HCT116 (cell line): ENCODE data around the gene CLEC4A. TPM values are rescaled to one million over a fixed set of nuclear protein-coding genes. Genes with fewer than 3 reads are reported as not detected.
"Not testable (repeated sequence)": the region's sequence is repeated elsewhere in the genome, so short reads cannot be mapped to it uniquely, and the experiment has no call there.

ENCODE experiments used
- ATAC-seq: fragments of 200-7000 bp; cut with Tn5 transposase; 2 replicates; pipeline ENCODE4 v1.9.1; 2020; ENCODE audit warnings: mild to moderate bottlenecking, moderate library complexity
- BruUV-seq: library from RNA; stranded (reverse); fragments of 400-500 nt; replicated peaks from 2 replicates; lab custom pipeline; 2021; lab: Mats Ljungman, UMichigan
- CTCF ChIA-PET: fragments of 300-600 bp; sonication (Branson Sonifier 250); formaldehyde crosslinking; loops from one replicate; lab custom pipeline; 2021; ENCODE audit warnings: antibody characterized with exemption; lab: Charles Lee
- POLR2A ChIA-PET: fragments of 300-600, 350-600 bp; sonication (Branson Sonifier 250); formaldehyde crosslinking; loops from one replicate; lab custom pipeline; 2021; ENCODE audit warnings: antibody characterized with exemption; lab: Charles Lee
- RAD21 ChIA-PET, 2 experiments: fragments of 300-600 bp; sonication (Branson Sonifier 250); formaldehyde crosslinking; loops; one replicate each; lab custom pipeline; 2023; ENCODE audit warnings: low total read pairs in 2 of 2; ENCODE audit not compliant: uncharacterized antibody in 2 of 2, unreplicated experiment in 2 of 2, low non-redundant PET in 1 of 2; lab: Charles Lee
- DNase-seq: peaks from one replicate; pipeline ENCODE4 v3.0.0-alpha.2; 2010; ENCODE audit warnings: low read depth, low spot score
- H2AFZ ChIP-seq: fragments of 200-600 bp; shearing (Covaris generic), sonication (generic); 2 replicates; pipeline ENCODE4 v1.6.1; 2017; ENCODE audit warnings: low read depth, mixed run types, mixed read lengths, antibody characterized with exemption, low read length; ENCODE audit not compliant: poor library complexity, severe bottlenecking
- H3K27ac ChIP-seq: 2 replicates; pipeline ENCODE4 v1.5.1; 2012; ENCODE audit warnings: low read depth, low read length
- H3K27me3 ChIP-seq: fragments of 200-600 bp; sonication (generic); 2 replicates; pipeline ENCODE4 v1.6.1; 2016; ENCODE audit warnings: mixed run types, low read length, mixed read lengths; ENCODE audit not compliant: insufficient read depth
- H3K36me3 ChIP-seq, 2 experiments: fragments of 200-500 bp in 1 of 2; fragments of 200-600 bp in 1 of 2; sonication (Bioruptor generic) in 1 of 2; sonication (generic) in 1 of 2; 2 replicates each; pipeline versions ENCODE4 v1.5.1 to v1.6.1; 2014 to 2016; ENCODE audit warnings: low read length in 2 of 2, inconsistent platforms in 1 of 2, mixed read lengths in 1 of 2, mixed run types in 1 of 2; ENCODE audit not compliant: insufficient read depth in 2 of 2, control insufficient read depth in 1 of 2
- H3K4me1 ChIP-seq, 2 experiments: fragments of 200-600 bp in 1 of 2; sonication (generic) in 1 of 2; 2 replicates each; pipeline versions ENCODE4 v1.5.1 to v1.6.1; 2012 to 2017; ENCODE audit warnings: low read length in 2 of 2, inconsistent platforms in 1 of 2, mild to moderate bottlenecking in 1 of 2, mixed read lengths in 1 of 2, mixed run types in 1 of 2, moderate library complexity in 1 of 2; ENCODE audit not compliant: insufficient read depth in 2 of 2, control insufficient read depth in 1 of 2
- H3K4me2 ChIP-seq: fragments of 200-600 bp; sonication (generic); 2 replicates; pipeline ENCODE4 v1.6.1; 2017; ENCODE audit warnings: mixed run types, low read length, mixed read lengths
- H3K4me3 ChIP-seq, 2 experiments: fragments of 200-600 bp in 1 of 2; sonication (generic) in 1 of 2; replicated peaks in 1 of 2; 2 replicates each; pipeline ENCODE4 v1.5.1; 2011 to 2016; ENCODE audit warnings: low read length in 2 of 2, control low read depth in 1 of 2, low read depth in 1 of 2, mild to moderate bottlenecking in 1 of 2, mixed read lengths in 1 of 2, mixed run types in 1 of 2
- H3K79me2 ChIP-seq: fragments of 200-600 bp; sonication (generic); 2 replicates; pipeline ENCODE4 v1.6.1; 2017; ENCODE audit warnings: mild to moderate bottlenecking, mixed run types, low read length, moderate library complexity, mixed read lengths; ENCODE audit not compliant: insufficient read depth
- H3K9ac ChIP-seq: fragments of 200-600 bp; sonication (generic); 2 replicates; pipeline ENCODE4 v1.6.1; 2016; ENCODE audit warnings: low read length, mixed read lengths
- H3K9me2 ChIP-seq: fragments of 200-600 bp; sonication (generic), shearing (Covaris generic); 2 replicates; pipeline ENCODE4 v1.6.1; 2017; ENCODE audit warnings: mixed run types, mild to moderate bottlenecking, moderate library complexity; ENCODE audit not compliant: insufficient read depth
- H3K9me3 ChIP-seq, 2 experiments: fragments of 200-500 bp in 1 of 2; fragments of 200-600 bp in 1 of 2; sonication (Bioruptor generic) in 1 of 2; sonication (generic) in 1 of 2; 2 replicates each; pipeline ENCODE4 v1.6.1; 2014 to 2017; ENCODE audit warnings: low read length in 2 of 2, mixed read lengths in 2 of 2, inconsistent platforms in 1 of 2, low read depth in 1 of 2, mild to moderate bottlenecking in 1 of 2, mixed run types in 1 of 2, moderate library complexity in 1 of 2; ENCODE audit not compliant: control insufficient read depth in 1 of 2, insufficient read depth in 1 of 2
- H4K20me1 ChIP-seq: fragments of 200-600 bp; sonication (generic), shearing (Covaris generic); 2 replicates; pipeline ENCODE4 v1.6.1; 2017; ENCODE audit warnings: mixed run types, mild to moderate bottlenecking, moderate library complexity; ENCODE audit not compliant: insufficient read depth
- POLR2AphosphoS5 ChIP-seq: IDR thresholded peaks from 2 replicates; pipeline ENCODE4 v1.6.1; 2011; ENCODE audit warnings: mild to moderate bottlenecking, low read depth, low read length, moderate library complexity
- RAD21 ChIP-seq: IDR thresholded peaks from 2 replicates; pipeline ENCODE4 v1.6.1; 2012; ENCODE audit warnings: low read depth, mild to moderate bottlenecking
- ZFX ChIP-seq: fragments of 450-650 bp; IDR thresholded peaks from 2 replicates; pipeline ENCODE4 v1.6.1; 2017
- intact Hi-C: fragments of 100-400 bp; cut with micrococcal nuclease; formaldehyde crosslinking; loops from 2 replicates; pipeline ENCODE4 v1.10.0; 2022
- total RNA-seq: library from RNA; stranded (reverse); gene quantifications from one replicate; pipeline ENCODE4 v1.2.1, GENCODE V29; 2021; ENCODE audit not compliant: unreplicated experiment
- TF ChIP-seq, protein P1 (sequence below), 3 experiments: fragments of 200-600 bp in 1 of 3; sonication (generic) in 1 of 3; IDR thresholded peaks in 2 of 3; conservative IDR thresholded peaks in 1 of 3; 2 replicates each; pipeline ENCODE4 v1.5.1; 2012 to 2017; ENCODE audit warnings: low read depth in 2 of 3, low read length in 2 of 3, antibody characterized with exemption in 1 of 3, borderline replicate concordance in 1 of 3, control low read depth in 1 of 3, mild to moderate bottlenecking in 1 of 3, mixed read lengths in 1 of 3, mixed run types in 1 of 3, moderate library complexity in 1 of 3; ENCODE audit not compliant: insufficient read depth in 1 of 3

CLEC4A gene
- total RNA-seq, 1 experiment from 2014 or later, result 0.69 TPM

DNA sequence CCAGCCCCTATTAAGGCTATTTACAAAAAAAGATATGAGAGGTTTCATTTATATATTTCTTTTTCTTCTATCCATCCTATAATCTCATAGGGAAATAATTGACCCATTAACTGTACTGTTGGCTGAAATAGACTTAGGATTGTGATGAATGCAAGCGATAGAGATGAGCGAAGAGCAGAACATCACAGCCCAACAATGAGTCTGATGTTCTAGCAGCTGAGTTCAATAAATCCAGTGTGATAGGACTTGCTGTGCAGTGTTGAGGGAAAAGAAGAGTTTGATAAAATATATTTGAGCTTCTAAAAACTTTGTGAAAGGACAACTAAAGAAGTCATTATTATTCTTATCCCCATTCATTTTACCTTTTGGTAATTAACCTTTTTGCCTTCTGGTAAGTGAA is 49.5 kb downstream of the CLEC4A start:
- BruUV-seq, intact Hi-C loops, CTCF ChIA-PET, H3K9me2 ChIP-seq, ATAC-seq, H2AFZ ChIP-seq, H3K4me1 ChIP-seq, POLR2A ChIA-PET, H4K20me1 ChIP-seq, H3K79me2 ChIP-seq, DNase-seq, H3K4me3 ChIP-seq, H3K9me3 ChIP-seq, H3K36me3 ChIP-seq, H3K9ac ChIP-seq, H3K27me3 ChIP-seq, H3K27ac ChIP-seq, H3K4me2 ChIP-seq, RAD21 ChIA-PET: not testable (repeated sequence)

DNA sequence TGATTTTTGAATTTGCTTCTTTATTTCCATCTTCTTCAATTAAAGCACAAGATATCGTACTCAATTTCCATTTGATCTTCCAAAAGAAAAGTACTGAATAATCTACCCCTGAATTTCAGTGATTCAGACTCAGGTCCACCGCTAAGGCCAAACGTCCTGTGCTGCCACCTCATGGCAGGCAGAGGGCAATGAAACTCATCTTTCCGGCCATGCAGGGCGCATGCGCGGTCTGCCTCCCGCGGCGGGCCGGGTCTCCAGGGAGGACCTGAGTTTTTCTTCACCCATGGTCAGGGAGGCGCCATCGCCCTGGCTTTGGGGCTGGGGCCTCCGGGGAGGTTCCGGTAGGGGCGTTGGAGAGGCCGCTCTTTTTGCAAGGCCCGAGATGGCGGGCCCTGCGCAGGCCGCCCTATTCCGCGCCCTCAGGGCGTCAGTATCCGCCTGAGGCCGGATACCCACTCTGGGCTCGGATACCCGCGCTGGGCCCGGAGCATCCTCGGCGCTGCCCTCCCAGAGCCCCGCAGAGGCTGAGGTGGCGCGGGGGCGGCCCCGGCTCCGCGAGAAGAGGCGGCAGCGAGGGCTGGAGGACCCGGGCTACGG is 56.7 kb downstream of the CLEC4A start:
- BruUV-seq, H3K9me3 ChIP-seq, ATAC-seq, H3K27me3 ChIP-seq, H4K20me1 ChIP-seq, H3K9me2 ChIP-seq, H3K4me1 ChIP-seq, POLR2A ChIA-PET, H3K36me3 ChIP-seq, RAD21 ChIA-PET, CTCF ChIA-PET, H3K79me2 ChIP-seq, DNase-seq: not testable (repeated sequence)
- peak overlapping the region; percentile 85 for H2AFZ ChIP-seq
- H3K9ac ChIP-seq, result peak overlapping the region; percentile 48; the same call in 1 of the 2 replicates
- H3K4me2 ChIP-seq, result peak overlapping the region; percentile 62
- H3K27ac ChIP-seq, result peak overlapping the region; percentile 20; the same call in 1 of the 2 replicates
- peak overlapping the region; percentile 42 to 56 for H3K4me3 ChIP-seq
- intact Hi-C loops, result loop anchor here (5.0 kb wide), 1 partner anchor 73 kb away; no protein-coding TSS in a partner anchor
- TF ChIP-seq ZFX, result peak; percentile 54; the same call in 1 of the 2 replicates
- peak; percentile 58 for TF ChIP-seq RAD21
- TF ChIP-seq, protein P1, sequence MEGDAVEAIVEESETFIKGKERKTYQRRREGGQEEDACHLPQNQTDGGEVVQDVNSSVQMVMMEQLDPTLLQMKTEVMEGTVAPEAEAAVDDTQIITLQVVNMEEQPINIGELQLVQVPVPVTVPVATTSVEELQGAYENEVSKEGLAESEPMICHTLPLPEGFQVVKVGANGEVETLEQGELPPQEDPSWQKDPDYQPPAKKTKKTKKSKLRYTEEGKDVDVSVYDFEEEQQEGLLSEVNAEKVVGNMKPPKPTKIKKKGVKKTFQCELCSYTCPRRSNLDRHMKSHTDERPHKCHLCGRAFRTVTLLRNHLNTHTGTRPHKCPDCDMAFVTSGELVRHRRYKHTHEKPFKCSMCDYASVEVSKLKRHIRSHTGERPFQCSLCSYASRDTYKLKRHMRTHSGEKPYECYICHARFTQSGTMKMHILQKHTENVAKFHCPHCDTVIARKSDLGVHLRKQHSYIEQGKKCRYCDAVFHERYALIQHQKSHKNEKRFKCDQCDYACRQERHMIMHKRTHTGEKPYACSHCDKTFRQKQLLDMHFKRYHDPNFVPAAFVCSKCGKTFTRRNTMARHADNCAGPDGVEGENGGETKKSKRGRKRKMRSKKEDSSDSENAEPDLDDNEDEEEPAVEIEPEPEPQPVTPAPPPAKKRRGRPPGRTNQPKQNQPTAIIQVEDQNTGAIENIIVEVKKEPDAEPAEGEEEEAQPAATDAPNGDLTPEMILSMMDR (IDR thresholded peaks at IDR 0.05 in 2 of 3, conservative IDR thresholded peaks at IDR 0.05 in 1 of 3; ENCODE audit: borderline replicate concordance in 1 of 3, insufficient read depth in 1 of 3, low read depth in 2 of 3, low read length in 2 of 3), result peak; percentile 45 to 58 (median 55); a peak in 5 of 6 replicates
- peak; percentile 35; the same call in 1 of the 2 replicates for TF ChIP-seq POLR2AphosphoS5

DNA sequence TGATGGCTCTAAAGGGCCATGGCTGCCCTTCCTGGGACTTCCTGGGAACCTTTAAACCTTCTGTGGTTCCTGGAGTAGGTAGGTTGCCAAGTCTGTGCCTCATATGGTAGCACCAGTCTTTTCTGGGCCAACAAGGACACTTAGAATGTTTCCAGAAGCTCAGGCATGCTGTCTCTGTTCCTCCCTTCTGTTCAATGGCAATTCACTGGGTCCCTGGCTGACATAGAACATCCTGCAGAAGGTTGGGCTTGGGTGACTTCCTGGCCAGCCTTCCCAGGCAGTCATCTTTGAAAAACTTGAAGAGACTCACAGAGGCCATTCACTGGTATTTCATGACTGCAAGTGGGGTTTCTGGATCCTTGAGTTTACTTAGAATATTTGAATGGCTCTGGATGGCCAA is 57.9 kb downstream of the CLEC4A start:
- H4K20me1 ChIP-seq, ATAC-seq, H2AFZ ChIP-seq, H3K27me3 ChIP-seq, H3K4me2 ChIP-seq, H3K27ac ChIP-seq, H3K36me3 ChIP-seq, H3K4me3 ChIP-seq, H3K4me1 ChIP-seq, RAD21 ChIA-PET, H3K9me2 ChIP-seq, H3K9ac ChIP-seq, H3K9me3 ChIP-seq, BruUV-seq, POLR2A ChIA-PET, CTCF ChIA-PET, H3K79me2 ChIP-seq, DNase-seq: not testable (repeated sequence)
- intact Hi-C loops, result loop anchor here (5.0 kb wide), 1 partner anchor 74 kb away; no protein-coding TSS in a partner anchor
